Fibroblast of lung (primary cell): ENCODE data around the gene PSMG2. TPM values are rescaled to one million over a fixed set of nuclear protein-coding genes. Genes with fewer than 3 reads are reported as not detected.
"Not testable (repeated sequence)": the region's sequence is repeated elsewhere in the genome, so short reads cannot be mapped to it uniquely, and the experiment has no call there.

Experiments used
- DNase-seq, 2 donors: peaks; one replicate each; pipeline versions ENCODE4 v3.0.0 to v3.0.0-alpha.2; 2010; ENCODE audit warnings: low read depth in 2 of 2
- H2AFZ ChIP-seq: 2 replicates; pipeline ENCODE4 v1.5.1; 2012; ENCODE audit warnings: low read length, control low read depth, inconsistent platforms
- H3K27ac ChIP-seq: 2 replicates; pipeline ENCODE4 v1.5.1; 2011; ENCODE audit warnings: low read length, control low read depth; ENCODE audit not compliant: insufficient read depth
- H3K27me3 ChIP-seq: 2 replicates; pipeline ENCODE4 v1.5.1; 2011; ENCODE audit warnings: mild to moderate bottlenecking, low read length; ENCODE audit not compliant: control insufficient read depth, insufficient read depth
- H3K36me3 ChIP-seq: 2 replicates; pipeline ENCODE4 v1.5.1; 2011; ENCODE audit warnings: low read length; ENCODE audit not compliant: control insufficient read depth, insufficient read depth
- H3K4me1 ChIP-seq: 2 replicates; pipeline ENCODE4 v1.5.1; 2011; ENCODE audit warnings: low read length; ENCODE audit not compliant: control insufficient read depth, insufficient read depth; ENCODE audit errors: extremely low read depth
- H3K4me2 ChIP-seq: 2 replicates; pipeline ENCODE4 v1.5.1; 2011; ENCODE audit warnings: low read length, control low read depth; ENCODE audit not compliant: insufficient read depth; ENCODE audit errors: extremely low read depth
- H3K4me3 ChIP-seq, 4 experiments: fragments of 200-600 bp in 1 of 4; sonication (generic) in 1 of 4; replicated peaks in 1 of 4; 2 replicates each; pipeline ENCODE4 v1.5.1; 2011 to 2016; ENCODE audit warnings: low read length in 4 of 4, low read depth in 3 of 4, mild to moderate bottlenecking in 3 of 4, control low read depth in 2 of 4, inconsistent platforms in 1 of 4, mixed read lengths in 1 of 4; ENCODE audit not compliant: insufficient read depth in 1 of 4; ENCODE audit errors: control extremely low read depth in 1 of 4
- H3K79me2 ChIP-seq: 2 replicates; pipeline ENCODE4 v1.5.1; 2012; ENCODE audit warnings: mild to moderate bottlenecking, low read length, inconsistent platforms; ENCODE audit not compliant: control insufficient read depth, insufficient read depth
- H3K9ac ChIP-seq: 2 replicates; pipeline ENCODE4 v1.5.1; 2011; ENCODE audit warnings: mild to moderate bottlenecking, low read length, control low read depth; ENCODE audit not compliant: insufficient read depth
- H3K9me3 ChIP-seq: 2 replicates; pipeline ENCODE4 v1.5.1; 2012; ENCODE audit warnings: low read depth, low read length; ENCODE audit not compliant: control insufficient read depth, insufficient read depth
- H4K20me1 ChIP-seq: 2 replicates; pipeline ENCODE4 v1.5.1; 2011; ENCODE audit warnings: low read length; ENCODE audit not compliant: control insufficient read depth, insufficient read depth; ENCODE audit errors: extremely low read depth
- CTCF ChIP-seq, 2 donors: IDR thresholded peaks in 1 of 2; conservative IDR thresholded peaks in 1 of 2; 1 replicate in 1 of 2; 2 replicates in 1 of 2; pipeline ENCODE4 v1.5.1; 2011 to 2012; ENCODE audit warnings: low read length in 2 of 2, control low read depth in 1 of 2, inconsistent platforms in 1 of 2, low read depth in 1 of 2, mild to moderate bottlenecking in 1 of 2
- EZH2 ChIP-seq: IDR thresholded peaks from 2 replicates; pipeline ENCODE4 v1.5.1; 2012; ENCODE audit warnings: low read length, control low read depth, mild to moderate bottlenecking; ENCODE audit errors: missing control alignments
- polyA plus RNA-seq, 2 donors: library from polyadenylated mRNA; depleted of rRNA in 1 of 2; stranded (reverse) in 1 of 2; unstranded in 1 of 2; fragments of >200 nt; gene quantifications; 2 replicates each; pipeline ENCODE4 v1.2.1, GENCODE V29; 2011 to 2012; ENCODE audit warnings: missing spikeins in 1 of 2
- total RNA-seq: library from RNA; depleted of rRNA; stranded (reverse); fragments of >200 nt; gene quantifications from 2 replicates; pipeline ENCODE4 v1.2.1, GENCODE V29; 2014

PSMG2 gene
- total and polyA plus RNA-seq, 2 donors (not counting 1 experiment from before 2014, with no cell fraction given), result 72.8 to 79.4 TPM

- no peak overlapping the region for H2AFZ ChIP-seq
- no peaks in the 10 kb centered on the region for H3K36me3 ChIP-seq
- H3K9ac ChIP-seq, result no peak overlapping the region
- DNase-seq, result no peak
- H3K4me3 ChIP-seq, result no peak overlapping the region
- no peaks in the 10 kb centered on the region for H3K79me2 ChIP-seq
- H3K4me1 ChIP-seq, result peaks cover 7% of the 10 kb centered on the region
- H3K27me3 ChIP-seq, result no peaks in the 10 kb centered on the region
- H3K9me3 ChIP-seq, result no peaks in the 10 kb centered on the region
- H3K4me2 ChIP-seq, result no peak overlapping the region
- H4K20me1 ChIP-seq, result no peaks in the 10 kb centered on the region
- TF ChIP-seq CTCF (conservative IDR thresholded peaks at IDR 0.05 in 1 of 2, IDR thresholded peaks at IDR 0.05 in 1 of 2; ENCODE audit: low read depth in 1 of 2, low read length in 2 of 2) (no peak), EZH2 (no peak)
- H3K27ac ChIP-seq, result no peak overlapping the region
Measured at GRCh38 chr18:12751891-12752290, 49.0 kb downstream of the PSMG2 start.

GRCh38 chr18:12754511-12754910, 51.7 kb downstream of the PSMG2 start:
- Histone ChIP-seq H3K9ac (no peak overlapping the region), H3K79me2 (no peaks in the 10 kb centered on the region), H3K36me3 (no peaks in the 10 kb centered on the region), H3K27ac (no peak overlapping the region), H3K27me3 (no peaks in the 10 kb centered on the region), H4K20me1 (no peaks in the 10 kb centered on the region), H2AFZ (no peak overlapping the region), H3K9me3 (no peaks in the 10 kb centered on the region), H3K4me2 (no peak overlapping the region), H3K4me1 (no peaks in the 10 kb centered on the region), H3K4me3 (no peak overlapping the region)
- TF ChIP-seq EZH2 (no peak), CTCF (conservative IDR thresholded peaks at IDR 0.05 in 1 of 2, IDR thresholded peaks at IDR 0.05 in 1 of 2; ENCODE audit: low read depth in 1 of 2, low read length in 2 of 2) (no peak)
- no peak for DNase-seq

GRCh38 chr18:12755606-12756005, 52.8 kb downstream of the PSMG2 start:
- H3K79me2 ChIP-seq, H3K27ac ChIP-seq, H3K9me3 ChIP-seq, H2AFZ ChIP-seq, H3K4me2 ChIP-seq, DNase-seq, H3K9ac ChIP-seq, H3K36me3 ChIP-seq, H3K27me3 ChIP-seq, H4K20me1 ChIP-seq, H3K4me1 ChIP-seq, H3K4me3 ChIP-seq: not testable (repeated sequence)

- not testable (repeated sequence) for H3K27ac ChIP-seq, H2AFZ ChIP-seq, H3K27me3 ChIP-seq, DNase-seq, H3K36me3 ChIP-seq, H3K9ac ChIP-seq, H3K79me2 ChIP-seq, H3K9me3 ChIP-seq, H3K4me2 ChIP-seq, H3K4me3 ChIP-seq, H4K20me1 ChIP-seq, H3K4me1 ChIP-seq
Measured at GRCh38 chr18:12756619-12757239, 53.9 kb downstream of the PSMG2 start.

- H3K9ac ChIP-seq, DNase-seq, H3K4me1 ChIP-seq, H3K9me3 ChIP-seq, H3K36me3 ChIP-seq, H3K4me3 ChIP-seq, H3K4me2 ChIP-seq, H3K27ac ChIP-seq, H3K79me2 ChIP-seq, H4K20me1 ChIP-seq, H2AFZ ChIP-seq, H3K27me3 ChIP-seq: not testable (repeated sequence)
Measured at GRCh38 chr18:12758566-12758965, 55.7 kb downstream of the PSMG2 start.
